Esophagus muscularis mucosa (tissue), 4 donors: Measurements from ENCODE around the gene RERE. TPM values are rescaled to one million over a fixed set of nuclear protein-coding genes. Genes with fewer than 3 reads are reported as not detected.
A peak's percentile ranks its signal among the peaks of the same experiment; 100 is the strongest.

ENCODE experiments used
- DNase-seq: peaks from one replicate; pipeline ENCODE4 v3.0.0-alpha.2; 2017; ENCODE audit errors: extremely low spot score
- H3K27ac ChIP-seq, 4 donors: fragments of 200-600 bp; sonication (generic); replicated peaks in 1 of 4; 1 replicate in 3 of 4; 2 replicates in 1 of 4; pipeline ENCODE4 v1.5.1; 2016 to 2019; ENCODE audit warnings: mild to moderate bottlenecking in 1 of 4
- H3K27me3 ChIP-seq, 4 donors: fragments of 200-600 bp; sonication (generic); one replicate each; pipeline versions ENCODE4 v1.5.1 to v1.6.0; 2016 to 2019
- H3K36me3 ChIP-seq, 4 donors: fragments of 200-600 bp; sonication (generic); one replicate each; pipeline ENCODE4 v1.5.1; 2016 to 2019
- H3K4me1 ChIP-seq, 4 donors: fragments of 200-600 bp; sonication (generic); one replicate each; pipeline ENCODE4 v1.5.1; 2016 to 2019
- H3K4me3 ChIP-seq, 4 donors: fragments of 200-600 bp; sonication (generic); 1 replicate in 2 of 4; 2 replicates in 2 of 4; pipeline ENCODE4 v1.5.1; 2016 to 2019; ENCODE audit warnings: mild to moderate bottlenecking in 4 of 4, moderate library complexity in 1 of 4
- H3K9me3 ChIP-seq, 4 donors: fragments of 200-600 bp; sonication (generic); 1 replicate in 3 of 4; 2 replicates in 1 of 4; pipeline ENCODE4 v1.5.1; 2016 to 2019
- CTCF ChIP-seq, 3 experiments: fragments of 200-600 bp in 2 of 3; fragments of 450-650 bp in 1 of 3; sonication (generic) in 2 of 3; IDR thresholded peaks; one replicate each; pipeline ENCODE4 v1.5.1; 2017 to 2019; ENCODE audit warnings: antibody characterized with exemption in 3 of 3, mild to moderate bottlenecking in 2 of 3, moderate library complexity in 1 of 3
- EP300 ChIP-seq: sonication (generic); formaldehyde crosslinking; IDR thresholded peaks from one replicate; pipeline ENCODE4 v1.6.1; 2017; ENCODE audit warnings: antibody characterized with exemption
- POLR2A ChIP-seq: fragments of 450-650 bp; IDR thresholded peaks from one replicate; pipeline ENCODE4 v1.6.1; 2017; ENCODE audit warnings: antibody characterized with exemption, moderate library complexity, mild to moderate bottlenecking, low read depth
- POLR2AphosphoS5 ChIP-seq, 2 donors: sonication (generic); formaldehyde crosslinking; IDR thresholded peaks; one replicate each; pipeline ENCODE4 v1.6.1; 2017; ENCODE audit warnings: antibody characterized with exemption in 2 of 2
- WGBS: methylation state at CpG from one replicate; pipeline ENCODE4 v1.1.5; 2018; 5-methylcytosine and 5-hydroxymethylcytosine counted together
- intact Hi-C: fragments of 100-400 bp; cut with DNase I; formaldehyde crosslinking; loops from one replicate; pipeline ENCODE4 v1.15.1; 2023
- total RNA-seq, 4 donors: library from RNA; depleted of rRNA; stranded (reverse); fragments of >200 nt; gene quantifications; one replicate each; pipeline versions ENCODE4 v1.1.0 to v1.2.1, GENCODE V29; 2016

The RERE gene
- total RNA-seq, 4 donors from 2014 or later: 133 to 212 (median 168) TPM

GRCh38 chr1:8718850-8719361 lies 98.5 kb downstream of the RERE start:
- Histone ChIP-seq H3K27ac (peak overlapping the region; percentile 22 to 44 (median 32)), H3K4me3 (no peak overlapping the region), H3K27me3 (no peaks in the 10 kb centered on the region), H3K36me3 (no peaks in the 10 kb centered on the region), H3K4me1 (peaks cover 4 to 86% (median 51%) of the 10 kb centered on the region in 4 donors), H3K9me3 (no peaks in the 10 kb centered on the region)
- DNase-seq: no peak
- 48% methylated on average over 3 of the region's 3 CpGs for WGBS
- intact Hi-C loops: loop anchor here (2.0 to 5.0 kb wide), 2 partner anchors 47 to 132 kb away; no protein-coding TSS in a partner anchor
- TF ChIP-seq POLR2A: no peak
- no peak for TF ChIP-seq EP300
- peak; percentile 28 to 53 (median 46) for TF ChIP-seq CTCF (IDR thresholded peaks at IDR 0.05)

GRCh38 chr1:8717148-8717547 lies 100.3 kb downstream of the RERE start:
- H3K4me1 ChIP-seq: peaks cover 18 to 86% (median 55%) of the 10 kb centered on the region in 4 donors
- no peaks in the 10 kb centered on the region for H3K36me3 ChIP-seq
- 78% methylated on average over 3 of the region's 3 CpGs for WGBS
- H3K4me3 ChIP-seq: no peak overlapping the region
- H3K27ac ChIP-seq: peak overlapping the region in 1 of 4 donors; percentile 34
- H3K27me3 ChIP-seq: no peaks in the 10 kb centered on the region
- TF ChIP-seq CTCF (IDR thresholded peaks at IDR 0.05) (no peak), POLR2A (no peak)
- no peaks in the 10 kb centered on the region for H3K9me3 ChIP-seq
- intact Hi-C loops: loop anchor here (5.0 kb wide), 1 partner anchor 45 kb away; no protein-coding TSS in a partner anchor
- DNase-seq: no peak

- intact Hi-C loops: loop anchor here (5.0 kb wide), 1 partner anchor 44 kb away; no protein-coding TSS in a partner anchor
- Histone ChIP-seq H3K9me3 (no peaks in the 10 kb centered on the region), H3K27me3 (no peaks in the 10 kb centered on the region), H3K4me3 (no peak overlapping the region), H3K4me1 (peaks cover 24 to 86% (median 60%) of the 10 kb centered on the region in 4 donors), H3K27ac (no peak overlapping the region), H3K36me3 (no peaks in the 10 kb centered on the region)
- 100% methylated on average over 1 of the region's 1 CpG for WGBS
- TF ChIP-seq POLR2AphosphoS5 (IDR thresholded peaks at IDR 0.05) (no peak), CTCF (IDR thresholded peaks at IDR 0.05) (no peak), POLR2A (no peak), EP300 (no peak)
- no peak for DNase-seq
Observed at GRCh38 chr1:8716238-8716637, 101.2 kb downstream of the RERE start.

DNA sequence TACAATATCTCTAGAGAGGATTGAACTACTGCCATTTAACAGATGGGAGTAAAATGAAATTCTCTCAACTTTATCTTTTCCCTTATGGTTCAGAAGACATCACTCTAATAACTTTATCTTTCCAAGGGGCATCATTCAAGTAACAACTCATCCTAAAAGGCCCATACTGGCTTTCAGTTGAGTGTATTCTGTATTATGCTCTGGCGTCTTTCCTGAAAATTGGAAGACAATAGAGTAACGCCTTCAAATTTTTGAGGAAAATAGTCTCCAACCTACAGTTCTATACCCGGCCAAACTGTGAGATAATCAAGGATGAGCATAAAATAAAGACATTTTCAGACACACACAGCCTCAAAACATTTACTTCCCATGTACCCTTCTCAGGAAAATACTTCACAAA lies 103.3 kb downstream of the RERE start:
- intact Hi-C loops: no loop called here
- TF ChIP-seq POLR2A: no peak
- no peak for TF ChIP-seq POLR2AphosphoS5 (IDR thresholded peaks at IDR 0.05)
- TF ChIP-seq EP300: no peak
- TF ChIP-seq CTCF (IDR thresholded peaks at IDR 0.05): no peak
- H3K4me1 ChIP-seq: peaks cover 22 to 87% (median 61%) of the 10 kb centered on the region in 4 donors
- H3K4me3 ChIP-seq: no peak overlapping the region
- H3K9me3 ChIP-seq: no peaks in the 10 kb centered on the region
- no peaks in the 10 kb centered on the region for H3K27me3 ChIP-seq
- WGBS: 92% methylated on average over 3 of the region's 3 CpGs
- peak overlapping the region in 1 of 4 donors; percentile 5 for H3K27ac ChIP-seq
- no peak for DNase-seq
- H3K36me3 ChIP-seq: no peaks in the 10 kb centered on the region
